NCI-H2171 treated with DMSO at 0.1 percent for 48 hours (cell line): ENCODE results near the gene FITM1.
A peak's percentile ranks its signal among the peaks of the same experiment; 100 is the strongest.

Experiments used
- DNase-seq: peaks from one replicate; lab custom pipeline; 2025; lab: John Stamatoyannopoulos, UW

The FITM1 gene

DNA sequence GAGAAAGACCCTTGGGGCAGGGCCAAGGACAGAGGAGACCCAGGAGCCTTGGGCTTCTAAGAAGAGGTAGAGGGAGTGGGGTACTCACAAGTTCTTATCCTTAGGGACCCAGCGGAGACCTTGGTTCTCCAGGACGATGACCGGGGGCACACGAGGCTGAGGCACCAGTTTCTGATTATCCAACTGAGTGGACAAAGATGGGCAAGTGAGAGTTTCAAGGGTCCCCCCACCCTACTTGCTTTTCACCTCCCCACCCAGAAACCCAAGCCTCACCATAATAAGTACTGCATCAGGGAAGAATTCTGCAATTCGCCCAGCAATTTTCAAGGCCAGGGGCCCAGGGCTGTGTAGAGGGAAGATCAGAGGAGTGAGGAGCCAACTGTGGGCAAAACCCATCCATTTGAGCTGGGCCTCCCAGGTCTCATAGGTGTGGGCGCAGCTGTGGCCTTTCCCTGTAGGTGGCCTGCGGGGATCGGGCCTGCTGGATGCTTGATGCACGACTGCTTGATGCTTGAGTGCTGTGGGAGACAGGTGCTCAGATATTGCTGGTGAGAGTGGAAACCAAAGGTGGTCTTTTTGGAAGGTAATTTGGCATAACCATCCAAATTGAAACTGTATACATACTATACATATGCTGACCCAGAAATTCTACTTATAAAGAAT is 8.9 kb downstream of the FITM1 start:
- no peak for DNase-seq

DNA sequence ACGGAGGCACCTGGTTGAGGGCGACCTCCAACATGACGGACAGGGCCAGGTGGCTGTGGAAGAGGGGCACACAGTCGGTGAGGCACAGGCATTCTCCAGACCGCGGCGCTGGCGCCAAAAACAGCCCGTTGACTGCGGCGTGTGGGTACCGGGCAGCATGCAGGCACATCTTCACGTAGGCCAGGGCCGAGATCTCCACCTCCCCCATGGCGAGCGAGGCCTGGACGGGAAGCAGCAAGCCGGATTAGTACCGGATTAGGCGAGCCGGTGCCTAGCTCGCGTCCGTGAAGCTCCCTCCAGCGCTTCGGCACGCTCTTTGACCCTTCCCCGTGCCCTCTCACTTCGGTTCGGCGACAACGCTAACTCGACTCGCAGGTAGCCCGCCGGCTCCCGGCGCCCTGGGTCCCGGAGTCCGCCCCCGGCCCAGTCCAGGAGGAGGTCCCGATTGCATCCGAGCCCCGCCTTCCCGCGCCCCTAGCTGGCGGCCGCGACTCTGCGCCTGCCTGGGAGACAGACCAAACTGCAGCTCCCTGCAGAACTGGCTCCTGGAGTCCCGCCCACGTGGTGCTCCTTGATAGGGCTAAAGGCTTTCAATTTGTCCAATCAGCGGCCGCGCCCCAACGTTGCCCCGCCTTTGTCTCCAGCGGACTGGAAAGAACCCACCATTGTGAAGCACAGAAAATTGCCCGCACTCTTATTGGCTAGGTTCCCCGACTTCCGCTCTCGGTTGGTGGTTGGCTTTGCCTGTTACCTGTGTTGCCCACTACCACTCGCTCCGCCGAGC is 10.8 kb downstream of the FITM1 start, which contains the start of gene EMC9:
TSS of gene EMC9 (minus strand) at position 495 of the 784 bp plus-strand sequence. CDS start at position 208, 287 bp downstream.
- peak; percentile 100 for DNase-seq

DNA sequence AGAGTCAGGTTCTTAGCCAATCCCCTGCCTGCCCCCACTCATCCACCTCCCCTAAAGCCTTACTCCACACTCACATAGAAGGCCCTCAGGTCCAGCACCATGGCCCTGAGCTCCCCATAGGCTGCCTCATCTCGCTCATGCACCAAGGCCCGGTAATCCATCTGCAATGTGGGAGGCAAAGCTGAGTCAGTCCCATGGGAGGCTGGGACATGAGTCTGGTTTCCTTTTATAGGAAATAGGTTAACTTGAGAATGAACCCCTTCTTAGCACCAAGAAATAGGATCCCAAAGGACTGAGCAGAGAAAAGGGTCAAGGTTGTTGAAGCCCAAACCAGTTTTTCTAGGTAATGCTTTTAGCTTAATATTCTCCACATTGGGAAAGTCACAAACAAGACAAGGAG is 13.1 kb downstream of the FITM1 start:
- no peak for DNase-seq

DNA sequence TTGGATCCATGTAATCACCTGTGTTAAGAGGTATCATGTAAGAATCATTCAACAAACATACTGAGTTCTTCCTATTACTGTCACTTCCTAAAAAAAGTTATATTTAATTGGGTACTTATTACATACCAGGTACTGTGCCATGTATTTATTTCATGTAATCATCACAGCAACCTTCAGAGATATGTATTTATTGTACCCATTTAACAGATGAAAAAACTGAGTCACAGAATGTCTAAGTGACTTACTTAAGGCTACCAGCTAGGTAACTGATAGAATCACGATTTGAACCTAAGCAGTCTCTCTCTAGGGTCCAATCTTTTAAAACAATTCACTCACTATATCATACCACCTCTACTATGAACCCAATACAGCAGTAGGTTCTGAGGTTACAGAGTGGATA is 14.0 kb downstream of the FITM1 start:
- no peak for DNase-seq

DNA sequence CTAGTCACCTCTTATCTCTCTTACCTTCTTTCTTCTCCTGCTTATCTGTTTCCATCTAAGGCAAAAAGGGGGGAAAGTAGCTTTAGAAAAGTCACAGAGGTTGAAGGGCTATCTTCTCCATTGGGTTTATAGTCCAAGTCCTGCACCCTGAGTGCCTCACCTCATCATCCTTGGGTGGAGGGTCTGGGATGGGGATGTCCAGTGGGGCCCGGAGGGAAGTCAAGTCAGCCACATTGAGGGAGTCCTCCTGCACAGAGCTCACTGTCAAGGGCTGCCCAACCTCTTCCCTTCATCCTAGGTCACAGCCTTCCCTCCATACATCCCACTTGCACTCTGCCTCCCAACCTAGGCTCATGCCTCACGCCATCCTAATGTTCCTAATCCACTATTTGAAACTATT is 14.8 kb downstream of the FITM1 start:
- no peak for DNase-seq

DNA sequence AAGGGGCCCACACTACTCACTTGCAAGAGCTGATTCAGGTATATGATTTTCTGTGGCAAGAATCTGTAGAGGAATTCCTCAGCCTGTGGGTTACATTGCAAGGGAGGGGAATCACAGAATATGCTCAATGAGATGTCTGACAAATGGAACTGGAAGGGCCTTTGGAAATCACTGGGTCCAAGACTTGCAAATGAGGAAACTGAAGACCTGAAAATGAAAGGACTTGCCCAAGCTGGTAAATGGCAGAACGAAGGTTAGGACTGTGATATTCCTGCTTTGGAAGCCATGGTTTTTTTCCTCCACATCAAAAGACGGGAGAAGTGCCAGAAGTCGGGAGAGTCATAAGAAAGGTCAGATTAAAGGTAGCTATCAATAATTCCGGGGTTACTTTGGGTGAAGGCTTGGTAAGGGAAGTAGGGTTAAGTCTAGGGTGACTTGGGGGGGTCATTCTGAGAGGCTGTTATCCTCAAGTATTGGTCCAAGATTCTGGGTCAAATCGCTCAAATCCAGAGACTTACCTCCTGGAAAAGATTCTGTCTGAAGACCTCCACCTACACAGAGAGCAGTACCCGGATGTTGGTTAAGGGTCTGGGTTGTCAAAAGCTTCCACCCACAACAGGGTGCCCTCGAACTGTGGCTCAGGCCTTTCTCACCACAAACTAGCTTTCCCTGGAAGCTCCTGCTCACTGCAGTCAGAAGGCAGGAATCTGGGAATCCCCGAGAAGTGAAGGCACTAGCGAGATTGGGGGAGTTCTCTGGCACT is 15.4 kb downstream of the FITM1 start:
- no peak for DNase-seq

DNA sequence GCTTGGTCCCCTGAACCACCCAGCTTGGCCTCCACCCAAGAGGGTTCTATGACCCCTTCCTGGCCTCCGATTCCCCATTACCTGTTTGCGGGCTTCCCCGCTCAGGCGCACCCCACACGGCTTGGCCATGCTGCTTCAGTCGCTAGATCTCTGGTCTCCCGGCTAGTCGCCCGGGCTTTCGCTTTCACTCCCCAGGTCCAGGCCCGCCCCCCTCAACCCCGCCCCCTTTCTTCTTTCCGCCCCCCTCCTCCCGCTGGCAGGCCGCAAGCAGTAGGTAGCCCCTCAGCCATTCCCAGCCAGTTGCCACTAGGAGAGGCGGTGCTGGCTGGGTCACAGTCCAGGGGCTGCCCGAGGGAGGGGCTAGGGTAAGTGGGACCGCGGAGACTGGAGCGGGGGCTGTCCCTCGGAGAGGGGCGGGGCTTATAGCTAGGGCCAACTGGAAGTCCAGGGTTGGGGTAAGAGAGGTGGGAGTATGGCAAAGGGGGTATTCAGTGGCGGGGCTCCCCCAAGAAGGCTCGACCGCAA is 16.1 kb downstream of the FITM1 start, which contains the start of gene PSME2:
TSS of gene PSME2 (minus strand) at position 158 of the 525 bp plus-strand sequence. CDS start at position 129, 29 bp downstream.
- DNase-seq = peak; percentile 94

DNA sequence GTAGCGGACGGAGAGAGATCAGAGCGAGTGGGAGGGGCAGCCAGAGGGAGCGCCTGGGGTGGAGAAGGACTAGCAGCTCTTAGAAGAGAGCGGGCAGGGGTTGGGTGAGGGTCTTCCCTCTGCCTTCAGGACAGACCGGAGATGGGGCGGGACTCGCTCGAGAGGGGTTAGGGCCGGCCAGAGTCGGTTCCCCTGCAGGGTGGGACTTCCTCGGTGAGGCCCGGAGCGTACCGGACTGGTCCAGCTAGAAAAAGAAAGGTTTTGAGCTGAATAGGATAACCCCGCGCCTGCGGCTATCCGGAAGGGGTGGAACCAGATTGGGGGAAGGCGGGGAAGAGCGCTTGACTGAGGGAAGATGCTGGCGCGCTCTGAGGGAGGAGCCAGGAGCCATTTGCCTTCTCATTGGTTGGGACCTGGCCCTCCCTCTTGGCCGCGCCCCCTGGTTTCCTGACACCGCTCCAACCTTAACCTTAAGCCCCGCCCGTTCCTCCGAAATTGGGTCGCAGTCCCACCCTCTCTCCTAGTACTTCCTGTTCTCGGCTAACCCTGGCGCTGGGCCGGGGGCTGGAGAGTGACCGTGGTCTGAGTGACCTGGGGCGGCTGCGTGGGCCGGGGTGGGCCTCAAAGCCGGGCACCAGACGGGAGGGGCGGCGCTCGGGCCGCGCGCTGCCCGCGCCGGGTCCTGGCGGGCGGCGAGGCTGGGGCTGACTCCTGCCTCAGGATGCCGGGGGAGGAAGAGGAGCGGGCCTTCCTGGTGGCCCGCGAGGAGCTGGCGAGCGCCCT is 16.7 kb downstream of the FITM1 start, which contains the start of gene RNF31:
TSS of gene RNF31 (plus strand) at position 521 of the 783 bp plus-strand sequence. CDS start at position 722, 201 bp downstream.
- DNase-seq = peak; percentile 99

DNA sequence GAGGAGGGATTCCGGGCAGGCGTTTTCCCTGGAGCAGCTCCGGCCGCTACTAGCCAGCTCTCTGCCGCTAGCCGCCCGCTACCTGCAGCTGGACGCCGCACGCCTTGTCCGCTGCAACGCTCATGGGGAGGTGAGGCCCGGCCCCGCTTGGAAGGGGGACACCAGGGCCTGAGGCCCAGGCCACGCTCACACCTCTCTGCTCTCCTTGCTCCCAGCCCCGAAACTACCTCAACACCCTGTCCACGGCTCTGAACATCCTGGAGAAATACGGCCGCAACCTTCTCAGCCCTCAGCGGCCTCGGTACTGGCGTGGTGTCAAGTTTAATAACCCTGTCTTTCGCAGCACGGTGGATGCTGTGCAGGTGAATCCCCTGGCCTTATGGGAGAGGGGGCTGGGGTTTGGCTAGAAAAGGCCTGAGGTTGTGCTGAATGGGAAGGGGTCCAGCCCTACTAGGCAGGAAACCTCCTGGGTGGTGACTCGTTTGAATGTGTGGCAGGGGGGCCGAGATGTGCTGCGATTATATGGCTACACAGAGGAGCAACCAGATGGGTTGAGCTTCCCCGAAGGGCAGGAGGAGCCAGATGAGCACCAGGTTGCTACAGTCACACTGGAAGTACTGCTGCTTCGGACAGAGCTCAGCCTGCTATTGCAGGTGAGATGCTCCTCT is 17.4 kb downstream of the FITM1 start:
- no peak for DNase-seq

DNA sequence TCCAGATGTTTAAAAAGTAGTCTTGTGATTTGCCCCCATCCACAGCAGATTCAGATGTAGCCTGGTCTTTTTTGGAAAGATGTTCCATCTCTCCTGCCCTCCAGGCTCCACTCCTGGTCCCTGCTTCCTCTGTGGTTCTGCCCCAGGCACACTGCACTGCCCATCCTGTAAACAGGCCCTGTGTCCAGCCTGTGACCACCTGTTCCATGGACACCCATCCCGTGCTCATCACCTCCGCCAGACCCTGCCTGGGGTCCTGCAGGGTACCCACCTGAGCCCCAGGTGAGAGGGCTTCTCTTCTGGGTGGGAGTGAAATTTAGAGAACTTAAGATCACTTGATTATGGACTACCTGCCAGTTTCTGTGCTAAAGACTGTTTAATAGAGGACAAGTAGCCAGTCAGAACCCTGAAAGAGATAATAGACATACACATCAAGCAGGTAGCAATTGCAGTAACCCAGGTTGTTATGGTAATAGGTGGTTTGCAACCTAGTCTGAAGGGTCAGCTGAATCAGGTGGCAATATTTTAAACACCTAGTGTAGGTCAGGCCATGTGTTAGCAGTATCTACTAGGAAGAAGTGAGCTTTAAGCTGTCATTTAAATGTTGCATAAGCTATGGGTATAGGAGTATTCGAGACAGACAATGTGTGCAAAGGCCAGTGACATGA is 19.0 kb downstream of the FITM1 start:
- no peak for DNase-seq

DNA sequence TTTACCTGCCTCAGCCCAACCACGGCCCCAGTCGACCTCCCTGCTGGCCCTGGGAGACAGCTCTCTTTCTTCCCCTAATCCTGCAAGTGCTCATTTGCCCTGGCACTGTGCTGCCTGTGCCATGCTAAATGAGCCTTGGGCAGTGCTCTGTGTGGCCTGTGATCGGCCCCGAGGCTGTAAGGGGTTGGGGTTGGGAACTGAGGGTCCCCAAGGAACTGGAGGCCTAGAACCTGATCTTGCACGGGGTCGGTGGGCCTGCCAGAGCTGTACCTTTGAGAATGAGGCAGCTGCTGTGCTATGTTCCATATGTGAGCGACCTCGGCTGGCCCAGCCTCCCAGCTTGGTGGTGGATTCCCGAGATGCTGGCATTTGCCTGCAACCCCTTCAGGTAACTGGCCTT is 19.6 kb downstream of the FITM1 start:
- DNase-seq = no peak

DNA sequence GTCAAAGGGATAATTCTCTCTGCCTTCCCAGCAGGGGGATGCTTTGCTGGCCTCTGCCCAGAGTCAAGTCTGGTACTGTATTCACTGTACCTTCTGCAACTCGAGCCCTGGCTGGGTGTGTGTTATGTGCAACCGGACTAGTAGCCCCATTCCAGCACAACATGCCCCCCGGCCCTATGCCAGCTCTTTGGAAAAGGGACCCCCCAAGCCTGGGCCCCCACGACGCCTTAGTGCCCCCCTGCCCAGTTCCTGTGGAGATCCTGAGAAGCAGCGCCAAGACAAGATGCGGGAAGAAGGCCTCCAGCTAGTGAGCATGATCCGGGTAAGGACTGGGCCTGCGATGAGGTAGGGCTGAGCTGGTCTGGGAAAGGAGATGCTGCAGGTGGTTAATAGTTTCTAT is 20.1 kb downstream of the FITM1 start:
- DNase-seq = no peak

DNA sequence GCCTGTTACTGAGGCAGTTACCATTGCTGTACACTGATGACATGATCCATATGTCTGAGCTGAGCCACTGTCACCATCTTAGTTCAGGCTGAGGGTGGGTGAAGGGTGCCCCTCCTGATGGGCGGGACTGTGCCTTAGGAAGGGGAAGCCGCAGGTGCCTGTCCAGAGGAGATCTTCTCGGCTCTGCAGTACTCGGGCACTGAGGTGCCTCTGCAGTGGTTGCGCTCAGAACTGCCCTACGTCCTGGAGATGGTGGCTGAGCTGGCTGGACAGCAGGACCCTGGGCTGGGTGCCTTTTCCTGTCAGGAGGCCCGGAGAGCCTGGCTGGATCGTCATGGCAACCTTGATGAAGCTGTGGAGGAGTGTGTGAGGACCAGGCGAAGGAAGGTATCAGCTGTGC is 20.5 kb downstream of the FITM1 start:
- DNase-seq = no peak

DNA sequence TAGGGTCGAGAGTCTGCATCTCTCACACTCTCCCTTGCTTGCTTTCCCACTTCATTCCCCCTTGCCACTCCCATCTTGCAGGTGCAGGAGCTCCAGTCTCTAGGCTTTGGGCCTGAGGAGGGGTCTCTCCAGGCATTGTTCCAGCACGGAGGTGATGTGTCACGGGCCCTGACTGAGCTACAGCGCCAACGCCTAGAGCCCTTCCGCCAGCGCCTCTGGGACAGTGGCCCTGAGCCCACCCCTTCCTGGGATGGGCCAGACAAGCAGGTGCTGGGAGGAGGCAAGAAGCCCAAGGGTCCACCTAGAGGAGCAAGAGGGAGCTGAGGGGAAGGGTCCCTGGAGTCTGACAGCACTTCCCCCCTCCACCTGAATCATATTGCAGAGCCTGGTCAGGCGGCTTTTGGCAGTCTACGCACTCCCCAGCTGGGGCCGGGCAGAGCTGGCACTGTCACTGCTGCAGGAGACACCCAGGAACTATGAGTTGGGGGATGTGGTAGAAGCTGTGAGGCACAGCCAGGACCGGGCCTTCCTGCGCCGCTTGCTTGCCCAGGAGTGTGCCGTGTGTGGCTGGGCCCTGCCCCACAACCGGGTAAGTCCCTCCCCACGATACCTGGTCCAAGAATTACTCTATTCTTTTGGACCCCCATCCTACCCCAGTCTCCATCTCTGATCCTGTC is 21.1 kb downstream of the FITM1 start:
- DNase-seq = no peak

DNA sequence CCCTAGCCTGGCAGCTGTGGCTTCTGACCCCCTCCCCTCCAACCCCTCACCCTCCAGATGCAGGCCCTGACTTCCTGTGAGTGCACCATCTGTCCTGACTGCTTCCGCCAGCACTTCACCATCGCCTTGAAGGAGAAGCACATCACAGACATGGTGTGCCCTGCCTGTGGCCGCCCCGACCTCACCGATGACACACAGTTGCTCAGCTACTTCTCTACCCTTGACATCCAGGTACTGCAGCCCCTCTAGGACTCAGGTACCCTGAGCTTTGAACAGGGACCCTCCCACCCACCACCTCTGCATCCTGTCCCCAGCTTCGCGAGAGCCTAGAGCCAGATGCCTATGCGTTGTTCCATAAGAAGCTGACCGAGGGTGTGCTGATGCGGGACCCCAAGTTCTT is 24.6 kb downstream of the FITM1 start:
- no peak for DNase-seq

DNA sequence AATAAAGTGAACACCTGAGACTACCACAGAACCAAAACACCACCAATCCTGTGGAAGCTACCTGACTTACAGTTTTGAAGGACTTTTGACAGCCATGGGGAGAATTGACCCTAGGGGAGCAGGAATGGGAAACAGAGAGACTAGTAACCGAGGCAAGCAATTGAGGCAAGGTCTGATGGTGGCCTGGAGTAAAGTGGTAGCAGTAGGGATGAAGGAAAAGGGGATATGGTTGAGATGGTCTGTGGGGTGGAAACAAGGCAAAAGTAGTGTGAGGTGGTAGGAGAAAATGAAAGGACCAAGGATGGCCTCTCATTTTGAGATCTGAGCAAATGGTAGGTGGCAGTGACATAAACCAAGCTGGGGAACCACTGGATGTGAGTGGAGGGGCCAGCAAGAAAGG is 26.4 kb downstream of the FITM1 start:
- DNase-seq = no peak

DNA sequence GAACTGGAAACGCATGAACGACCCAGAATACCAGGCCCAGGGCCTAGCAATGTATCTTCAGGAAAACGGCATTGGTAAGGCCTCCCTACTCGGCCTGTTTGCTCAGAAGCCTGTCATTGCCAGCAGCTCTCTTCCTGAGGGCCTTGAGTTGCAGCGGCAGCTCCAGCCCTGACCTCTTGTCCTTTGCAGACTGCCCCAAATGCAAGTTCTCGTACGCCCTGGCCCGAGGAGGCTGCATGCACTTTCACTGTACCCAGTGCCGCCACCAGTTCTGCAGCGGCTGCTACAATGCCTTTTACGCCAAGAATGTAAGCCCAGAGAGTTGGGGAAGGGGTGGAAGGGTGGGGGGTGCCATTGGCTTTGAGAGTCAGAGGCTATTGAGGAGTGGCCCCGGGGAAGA is 26.9 kb downstream of the FITM1 start:
- DNase-seq = no peak

DNA sequence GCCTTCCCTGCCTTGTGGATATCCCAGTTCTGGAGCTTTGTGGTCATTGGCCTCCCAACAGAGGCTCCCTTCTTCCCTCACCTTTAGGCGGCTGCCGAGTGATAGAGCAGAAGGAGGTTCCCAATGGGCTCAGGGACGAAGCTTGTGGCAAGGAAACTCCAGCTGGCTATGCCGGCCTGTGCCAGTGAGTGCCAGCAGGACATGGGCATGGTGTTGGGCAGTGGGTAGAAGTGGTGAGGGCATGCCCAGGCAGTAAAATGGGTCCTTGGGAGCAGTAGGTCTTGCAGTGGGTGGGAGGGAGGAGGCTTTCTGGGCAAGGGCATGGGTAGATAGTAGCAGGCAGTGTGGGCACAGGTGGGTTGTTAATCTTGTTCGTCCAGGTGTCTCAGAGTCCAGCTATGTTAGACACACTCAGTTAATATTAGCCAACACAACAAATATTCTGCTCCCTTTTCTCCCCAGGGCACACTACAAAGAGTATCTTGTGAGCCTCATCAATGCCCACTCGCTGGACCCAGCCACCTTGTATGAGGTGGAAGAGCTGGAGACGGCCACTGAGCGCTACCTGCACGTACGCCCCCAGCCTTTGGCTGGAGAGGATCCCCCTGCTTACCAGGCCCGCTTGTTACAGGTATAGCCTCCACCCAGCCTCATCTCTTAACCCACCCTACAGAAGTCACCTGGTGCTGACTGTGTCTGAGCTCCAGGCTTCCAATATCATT is 29.5 kb downstream of the FITM1 start:
- no peak for DNase-seq

DNA sequence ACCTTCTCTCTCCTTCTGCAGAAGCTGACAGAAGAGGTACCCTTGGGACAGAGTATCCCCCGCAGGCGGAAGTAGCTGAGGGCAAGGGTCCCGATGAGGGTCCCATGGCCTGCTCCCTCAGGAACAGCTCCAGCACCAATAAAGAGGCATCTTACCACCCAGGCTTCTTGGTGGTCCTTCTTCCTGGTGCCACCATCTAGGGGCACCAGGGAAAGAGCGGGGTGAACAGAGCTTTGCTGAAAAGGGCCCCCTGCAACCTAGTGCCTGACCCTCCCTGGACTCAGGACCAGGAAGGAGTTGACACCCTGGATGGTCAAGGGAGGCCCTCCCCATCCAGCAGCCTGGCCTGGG is 30.0 kb downstream of the FITM1 start:
- DNase-seq = no peak
